ENCODE results near the gene NAA40. TPM values are rescaled to one million over a fixed set of nuclear protein-coding genes. Genes with fewer than 3 reads are reported as not detected.
"Not testable (repeated sequence)": the region's sequence is repeated elsewhere in the genome, so short reads cannot be mapped to it uniquely, and the experiment has no call there.

The NAA40 gene
- total RNA-seq, 2 donors from 2014 or later, result 20.2 to 30.9 TPM

DNA sequence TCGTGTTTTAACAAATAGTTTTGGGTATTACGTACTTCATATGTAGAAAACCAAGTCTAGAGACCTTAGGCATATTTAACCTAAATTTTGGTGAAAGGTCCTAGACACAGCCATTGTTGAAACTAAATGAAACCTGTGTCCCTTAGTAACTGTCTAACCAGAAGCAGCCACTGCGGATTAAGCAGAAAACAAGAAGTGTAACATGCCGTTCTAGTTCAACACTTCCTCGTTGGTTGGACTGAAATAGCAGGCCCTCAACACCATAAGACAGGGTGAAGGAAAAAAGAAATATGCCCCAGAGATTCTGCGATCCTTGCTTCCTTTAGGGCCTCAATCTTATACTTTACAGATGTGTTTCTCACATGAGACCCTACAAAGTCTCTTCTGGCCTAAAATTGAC is 2.0 kb downstream of the NAA40 start:
- H3K4me3 Mint-ChIP-seq, result peak overlapping the region; percentile 94
- no peaks in the 10 kb centered on the region for H3K27me3 Mint-ChIP-seq
- no peaks in the 10 kb centered on the region for H3K9me3 Mint-ChIP-seq
- peaks cover 5% of the 10 kb centered on the region for H3K36me3 Mint-ChIP-seq (ENCODE audit: low read depth)
- no peak for ATAC-seq (replicated peaks)
- no peak overlapping the region for H3K27ac Mint-ChIP-seq
- H3K4me1 Mint-ChIP-seq, result peaks cover 10% of the 10 kb centered on the region

GRCh38 chr11:63941901-63942300 is 3.1 kb downstream of the NAA40 start:
- no peak for ATAC-seq (replicated peaks)
- Mint-ChIP-seq H3K4me3 (no peak overlapping the region), H3K9me3 (no peaks in the 10 kb centered on the region), H3K27ac (no peak overlapping the region), H3K36me3 (ENCODE audit: low read depth) (peaks cover 14% of the 10 kb centered on the region), H3K27me3 (no peaks in the 10 kb centered on the region), H3K4me1 (peaks cover 10% of the 10 kb centered on the region)

GRCh38 chr11:63942803-63943202 is 4.0 kb downstream of the NAA40 start:
- Mint-ChIP-seq H3K4me3 (no peak overlapping the region), H3K4me1 (peaks cover 10% of the 10 kb centered on the region), H3K27me3 (no peaks in the 10 kb centered on the region), H3K27ac (no peak overlapping the region), H3K9me3 (no peaks in the 10 kb centered on the region), H3K36me3 (ENCODE audit: low read depth) (peaks cover 23% of the 10 kb centered on the region)
- no peak for ATAC-seq (replicated peaks)

DNA sequence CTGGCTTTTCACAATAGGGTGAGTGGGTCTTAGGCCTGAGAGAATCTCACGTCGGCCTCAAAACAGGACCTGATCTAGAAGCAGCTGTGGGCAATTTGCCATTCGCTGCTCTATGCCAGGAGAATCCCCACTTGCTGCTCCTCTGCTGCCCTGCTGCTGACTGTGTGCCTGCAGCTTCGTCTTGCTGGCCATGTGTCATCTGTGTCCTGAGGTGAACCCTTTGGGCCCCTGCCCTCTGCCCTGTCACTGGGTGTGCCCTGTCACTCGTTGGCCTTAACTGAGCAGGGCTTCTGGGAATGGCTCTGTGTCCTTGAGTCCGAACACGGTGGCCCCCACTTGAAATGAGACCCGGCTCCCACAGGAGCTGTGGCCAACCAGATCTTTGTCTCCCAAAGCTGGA is 6.2 kb downstream of the NAA40 start:
- Mint-ChIP-seq H3K4me3 (no peak overlapping the region), H3K9me3 (no peaks in the 10 kb centered on the region), H3K27me3 (no peaks in the 10 kb centered on the region), H3K27ac (no peak overlapping the region), H3K36me3 (ENCODE audit: low read depth) (peaks cover 29% of the 10 kb centered on the region), H3K4me1 (no peaks in the 10 kb centered on the region)
- no peak for ATAC-seq (replicated peaks)

- peak; percentile 75 for ATAC-seq (replicated peaks)
- H3K4me3 Mint-ChIP-seq, result no peak overlapping the region
- H3K27ac Mint-ChIP-seq, result no peak overlapping the region
- H3K4me1 Mint-ChIP-seq, result peaks cover 1% of the 10 kb centered on the region
- no peaks in the 10 kb centered on the region for H3K9me3 Mint-ChIP-seq
- no peaks in the 10 kb centered on the region for H3K27me3 Mint-ChIP-seq
- H3K36me3 Mint-ChIP-seq (ENCODE audit: low read depth), result peaks cover 31% of the 10 kb centered on the region
Measured at GRCh38 chr11:63945477-63946163, 6.8 kb downstream of the NAA40 start.

DNA sequence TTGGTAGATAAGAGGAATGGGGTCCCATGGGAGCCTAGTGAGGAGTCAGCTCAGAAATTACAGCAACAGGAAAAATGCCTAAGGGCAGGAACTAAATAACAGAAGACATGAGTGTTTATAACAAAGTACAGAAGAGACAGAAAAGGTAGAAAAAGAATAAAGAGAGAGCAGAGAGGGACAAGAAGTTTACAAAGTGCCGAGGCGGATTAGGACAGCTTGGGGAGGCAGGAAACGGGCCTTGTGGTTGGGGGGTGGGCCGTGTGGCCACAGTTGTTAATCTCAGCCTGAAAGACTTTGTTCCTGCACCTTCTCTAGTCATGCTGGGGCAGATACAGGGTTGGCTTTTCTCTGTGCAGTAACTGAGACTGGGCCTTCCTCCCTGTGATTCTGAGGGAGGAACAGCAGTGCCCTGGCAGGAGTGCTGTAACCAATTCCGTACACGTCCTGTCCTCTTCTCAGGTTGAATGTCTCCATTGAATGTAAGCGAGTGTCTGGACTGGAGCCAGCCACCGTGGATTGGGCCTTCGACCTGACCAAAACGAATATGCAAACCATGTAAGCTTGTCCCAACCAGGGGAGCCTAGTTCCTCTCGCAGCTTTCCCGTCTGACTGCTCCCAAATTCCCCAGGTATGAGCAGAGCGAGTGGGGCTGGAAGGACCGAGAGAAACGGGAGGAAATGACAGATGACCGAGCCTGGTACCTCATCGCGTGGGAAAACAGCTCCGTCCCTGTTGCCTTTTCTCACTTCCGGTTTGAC is 13.2 kb downstream of the NAA40 start:
- peak overlapping the region; percentile 20 for H3K4me3 Mint-ChIP-seq
- peaks cover 69% of the 10 kb centered on the region for H3K36me3 Mint-ChIP-seq (ENCODE audit: low read depth)
- H3K27me3 Mint-ChIP-seq, result no peaks in the 10 kb centered on the region
- no peaks in the 10 kb centered on the region for H3K9me3 Mint-ChIP-seq
- peak overlapping the region; percentile 31 for H3K27ac Mint-ChIP-seq
- H3K4me1 Mint-ChIP-seq, result peaks cover 14% of the 10 kb centered on the region
- ATAC-seq (replicated peaks), result peak; percentile 78

DNA sequence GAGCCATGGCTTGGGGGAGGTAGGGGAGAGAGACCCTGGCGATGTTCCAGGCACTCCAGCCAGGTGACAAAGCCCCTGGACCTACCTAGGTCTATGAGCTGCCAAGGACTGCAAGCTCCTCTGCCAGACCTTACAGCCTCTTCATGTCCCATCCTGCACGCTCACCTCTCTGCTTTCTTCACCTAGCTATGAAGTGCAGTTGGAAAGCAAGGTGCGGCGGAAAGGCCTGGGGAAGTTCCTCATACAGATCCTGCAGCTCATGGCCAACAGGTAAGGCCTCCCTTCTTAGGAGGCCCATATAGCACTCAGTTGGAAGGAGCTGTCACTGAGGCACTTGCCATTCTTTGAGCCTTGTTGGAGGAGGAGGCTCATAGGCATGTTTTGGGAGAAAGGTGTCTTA is 13.8 kb downstream of the NAA40 start:
- ATAC-seq (replicated peaks), result no peak
- peaks cover 62% of the 10 kb centered on the region for H3K36me3 Mint-ChIP-seq (ENCODE audit: low read depth)
- no peaks in the 10 kb centered on the region for H3K9me3 Mint-ChIP-seq
- no peak overlapping the region for H3K4me3 Mint-ChIP-seq
- no peaks in the 10 kb centered on the region for H3K27me3 Mint-ChIP-seq
- H3K27ac Mint-ChIP-seq, result peak overlapping the region; percentile 31
- peaks cover 14% of the 10 kb centered on the region for H3K4me1 Mint-ChIP-seq

GRCh38 chr11:63958008-63958407 is 19.2 kb downstream of the NAA40 start:
- ATAC-seq (replicated peaks), result no peak
- H3K36me3 Mint-ChIP-seq (ENCODE audit: low read depth), result peaks cover 33% of the 10 kb centered on the region
- H3K27me3 Mint-ChIP-seq, result no peaks in the 10 kb centered on the region
- H3K27ac Mint-ChIP-seq, result no peak overlapping the region
- H3K4me3 Mint-ChIP-seq, result no peak overlapping the region
- H3K9me3 Mint-ChIP-seq, result no peaks in the 10 kb centered on the region
- no peaks in the 10 kb centered on the region for H3K4me1 Mint-ChIP-seq

- H3K36me3 Mint-ChIP-seq (ENCODE audit: low read depth), result no peaks in the 10 kb centered on the region
- no peaks in the 10 kb centered on the region for H3K27me3 Mint-ChIP-seq
- H3K4me3 Mint-ChIP-seq, result peak overlapping the region; percentile 32
- peak overlapping the region; percentile 39 for H3K27ac Mint-ChIP-seq
- no peaks in the 10 kb centered on the region for H3K9me3 Mint-ChIP-seq
- no peaks in the 10 kb centered on the region for H3K4me1 Mint-ChIP-seq
- ATAC-seq (replicated peaks), result peak; percentile 60
Measured at GRCh38 chr11:63961608-63962412, 23.0 kb downstream of the NAA40 start.

GRCh38 chr11:63963895-63964294 is 25.1 kb downstream of the NAA40 start:
- not testable (repeated sequence) for H3K4me1 Mint-ChIP-seq; H3K9me3 Mint-ChIP-seq; H3K27ac Mint-ChIP-seq; H3K36me3 Mint-ChIP-seq (ENCODE audit: low read depth); ATAC-seq (replicated peaks); H3K27me3 Mint-ChIP-seq; H3K4me3 Mint-ChIP-seq

DNA sequence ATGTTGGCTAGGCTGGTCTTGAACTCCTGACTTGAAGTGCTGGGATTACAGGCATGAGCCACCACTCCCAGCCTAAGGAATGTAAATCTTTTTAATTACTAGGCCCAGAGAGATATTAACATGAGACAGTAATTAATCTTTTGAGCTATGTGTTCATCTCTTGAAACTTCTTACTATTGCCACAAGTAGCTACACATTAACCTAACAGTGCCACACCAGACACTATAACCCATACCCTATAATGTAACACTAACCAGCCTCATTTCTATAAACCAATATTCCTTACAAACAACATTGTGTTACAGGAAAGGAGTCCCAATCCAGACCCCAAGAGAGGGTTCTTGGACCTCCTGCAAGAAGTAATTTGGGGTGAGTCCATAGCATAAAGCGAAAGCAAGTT is 27.6 kb downstream of the NAA40 start:
- ATAC-seq (replicated peaks), result no peak
- H3K36me3 Mint-ChIP-seq (ENCODE audit: low read depth), result no peaks in the 10 kb centered on the region
- H3K4me3 Mint-ChIP-seq, result no peak overlapping the region
- peaks cover 3% of the 10 kb centered on the region for H3K27me3 Mint-ChIP-seq
- H3K4me1 Mint-ChIP-seq, result no peaks in the 10 kb centered on the region
- no peaks in the 10 kb centered on the region for H3K9me3 Mint-ChIP-seq
- no peak overlapping the region for H3K27ac Mint-ChIP-seq

DNA sequence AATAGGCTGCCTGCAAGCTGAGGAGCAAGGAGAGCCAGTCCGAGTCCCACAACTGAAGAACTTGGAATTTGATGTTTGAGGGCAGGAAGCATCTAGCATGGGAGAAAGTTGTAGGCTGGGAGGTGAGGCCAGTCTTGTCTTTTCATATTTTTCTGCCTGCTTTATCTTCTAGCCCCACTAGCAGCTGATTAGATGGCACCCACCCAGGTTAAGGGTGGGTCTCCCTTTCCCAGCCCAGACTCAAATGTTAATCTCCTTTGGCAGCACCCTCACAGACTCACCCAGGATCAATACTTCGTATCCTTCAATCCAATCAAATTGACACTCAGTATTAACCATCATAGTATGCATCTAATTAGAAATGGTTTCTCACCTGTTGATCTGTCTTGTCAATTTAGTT is 30.7 kb downstream of the NAA40 start:
- H3K27ac Mint-ChIP-seq, result no peak overlapping the region
- H3K4me1 Mint-ChIP-seq, result peaks cover 5% of the 10 kb centered on the region
- H3K9me3 Mint-ChIP-seq, result no peaks in the 10 kb centered on the region
- H3K27me3 Mint-ChIP-seq, result peaks cover 3% of the 10 kb centered on the region
- H3K36me3 Mint-ChIP-seq (ENCODE audit: low read depth), result peaks cover 3% of the 10 kb centered on the region
- no peak for ATAC-seq (replicated peaks)
- no peak overlapping the region for H3K4me3 Mint-ChIP-seq

DNA sequence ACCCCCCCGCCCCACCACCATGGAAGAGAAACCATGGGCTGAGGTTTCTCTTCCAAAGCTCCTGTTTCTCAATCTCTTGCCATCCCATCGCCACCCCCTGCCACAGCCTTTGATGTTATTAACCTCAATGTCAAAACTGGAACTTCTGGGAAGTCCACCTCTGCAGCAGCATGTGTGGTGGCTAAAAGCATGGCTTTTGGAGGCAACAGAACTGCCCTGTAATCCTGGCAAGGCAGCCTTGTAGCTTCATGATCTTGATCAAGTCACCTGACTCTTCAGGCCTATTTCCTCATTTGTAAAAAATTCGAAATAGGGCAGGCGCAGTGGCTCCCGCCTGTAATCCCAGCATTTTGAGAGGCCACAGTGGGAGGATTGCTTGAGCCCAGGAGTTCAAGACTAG is 32.1 kb downstream of the NAA40 start:
- Mint-ChIP-seq H3K27me3 (peaks cover 3% of the 10 kb centered on the region), H3K36me3 (ENCODE audit: low read depth) (peaks cover 16% of the 10 kb centered on the region), H3K27ac (no peak overlapping the region), H3K9me3 (no peaks in the 10 kb centered on the region), H3K4me1 (peaks cover 7% of the 10 kb centered on the region), H3K4me3 (no peak overlapping the region)
- no peak for ATAC-seq (replicated peaks)

DNA sequence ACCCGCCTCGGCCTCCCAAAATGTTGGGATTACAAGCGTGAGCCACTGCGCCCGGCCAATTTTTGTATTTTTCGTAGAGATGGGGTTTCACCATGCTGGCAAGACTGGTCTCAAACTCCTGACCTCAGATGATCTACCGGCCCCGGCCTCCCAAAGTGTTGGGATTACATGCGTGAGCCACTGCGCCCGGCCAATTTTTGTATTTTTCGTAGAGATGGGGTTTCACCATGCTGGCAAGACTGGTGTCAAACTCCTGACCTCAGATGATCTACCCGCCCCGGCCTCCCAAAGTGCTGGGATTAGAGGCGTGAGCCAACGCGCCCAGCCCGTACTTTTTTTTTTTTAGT is 35.1 kb downstream of the NAA40 start:
- not testable (repeated sequence) for H3K27me3 Mint-ChIP-seq; ATAC-seq (replicated peaks); H3K9me3 Mint-ChIP-seq
- Mint-ChIP-seq H3K4me1 (peaks cover 21% of the 10 kb centered on the region), H3K27ac (peak overlapping the region; percentile 98), H3K36me3 (ENCODE audit: low read depth) (peaks cover 39% of the 10 kb centered on the region), H3K4me3 (peak overlapping the region; percentile 99)

Data from activated T-helper 17 cell treated with anti-CD3 and anti-CD28 coated beads, Interleukin-2, amount 50 U/mL, for 72 hours (primary cell).